ENCODE data around the gene CIZ1. TPM values are rescaled to one million over a fixed set of nuclear protein-coding genes. Genes with fewer than 3 reads are reported as not detected.

CIZ1 gene
- total RNA-seq, 2 donors from 2014 or later = 128 to 134 TPM

DNA sequence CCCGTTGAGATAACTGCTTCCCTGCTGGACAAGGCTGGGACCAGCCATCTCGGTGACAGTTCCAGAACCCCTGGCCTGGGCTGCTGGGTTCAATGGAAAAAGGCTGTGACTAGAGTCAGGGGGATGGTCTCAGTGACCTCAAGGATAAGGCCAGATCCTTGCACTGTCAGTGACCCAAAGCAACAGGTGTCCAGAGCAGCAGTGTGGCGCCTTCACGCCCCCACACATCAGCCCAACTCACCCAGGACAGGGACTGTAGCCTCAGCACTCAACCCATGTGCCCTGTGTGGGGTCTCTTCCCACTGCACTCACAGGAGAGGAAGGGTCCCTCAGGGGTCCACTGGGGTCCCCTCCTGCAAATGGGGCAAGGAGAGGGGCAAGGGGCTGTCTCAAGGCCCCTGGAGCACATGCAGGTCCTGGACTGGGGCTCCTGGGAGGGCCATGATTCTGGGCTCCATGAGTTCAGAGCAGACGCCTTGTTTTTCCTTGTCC lies 42.8 kb downstream of the CIZ1 start:
- no peak overlapping the region for H3K27ac Mint-ChIP-seq
- peaks cover 13% of the 10 kb centered on the region for H3K4me1 Mint-ChIP-seq
- H3K9me3 ChIP-seq (ENCODE audit: control insufficient read depth, low read length, poor library complexity, severe bottlenecking) = no peaks in the 10 kb centered on the region
- no peaks in the 10 kb centered on the region for H3K27me3 Mint-ChIP-seq
- H3K36me3 Mint-ChIP-seq (ENCODE audit: low read depth) = no peaks in the 10 kb centered on the region
- ATAC-seq (no peak), DNase-seq (no peak)
- no peak overlapping the region for H3K4me3 Mint-ChIP-seq

DNA sequence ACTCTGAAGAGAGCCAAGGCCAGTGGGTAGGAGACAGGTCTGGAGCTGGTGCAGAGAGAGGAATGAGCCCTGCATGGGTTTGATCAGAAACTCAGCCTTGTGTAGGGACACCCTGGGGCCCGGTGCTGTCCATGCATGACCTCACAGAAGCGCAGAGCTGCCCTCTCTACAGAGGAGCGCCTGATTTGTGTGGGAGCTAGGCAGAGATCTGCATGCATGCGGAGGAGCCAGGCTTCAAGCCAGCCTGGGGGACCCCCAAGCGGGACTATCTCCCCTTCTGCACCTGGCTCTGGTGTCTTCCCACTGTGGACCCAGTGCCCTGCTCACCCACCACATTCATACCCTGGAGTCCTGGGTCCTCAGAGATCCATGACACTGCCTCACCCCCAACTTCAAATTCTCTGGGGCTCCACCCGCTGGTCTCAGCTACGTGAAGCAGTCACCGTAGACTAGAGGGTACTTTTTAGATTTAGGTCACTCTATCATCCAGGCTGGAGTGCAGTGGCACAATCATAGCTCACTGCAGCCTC lies 44.7 kb downstream of the CIZ1 start:
- Mint-ChIP-seq H3K36me3 (ENCODE audit: low read depth) (no peaks in the 10 kb centered on the region), H3K27ac (no peak overlapping the region), H3K4me1 (peaks cover 21% of the 10 kb centered on the region), H3K27me3 (no peaks in the 10 kb centered on the region), H3K4me3 (no peak overlapping the region)
- no peak for DNase-seq
- no peak for ATAC-seq
- no peaks in the 10 kb centered on the region for H3K9me3 ChIP-seq (ENCODE audit: control insufficient read depth, low read length, poor library complexity, severe bottlenecking)

DNA sequence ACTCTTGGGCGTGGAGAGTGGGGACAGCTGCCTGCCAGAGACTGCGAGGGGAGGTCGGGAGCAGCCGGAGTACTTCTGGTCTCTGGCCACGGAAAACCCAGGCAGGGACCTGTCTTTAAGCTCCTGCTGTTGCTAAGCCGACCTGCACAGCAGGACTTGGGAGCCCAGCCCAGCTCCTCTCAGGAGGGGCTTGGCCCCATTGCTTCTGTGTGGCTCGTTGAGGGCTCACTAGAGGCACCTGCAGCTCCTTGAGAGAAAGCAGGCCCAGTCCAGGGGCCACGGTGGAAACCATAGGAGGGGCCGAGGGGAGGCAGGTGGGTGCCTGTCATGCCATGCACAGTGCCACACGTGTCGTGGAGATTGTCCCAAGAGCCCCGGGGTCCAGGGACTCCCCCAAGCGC lies 45.4 kb downstream of the CIZ1 start:
- no peaks in the 10 kb centered on the region for H3K9me3 ChIP-seq (ENCODE audit: control insufficient read depth, low read length, poor library complexity, severe bottlenecking)
- H3K27ac Mint-ChIP-seq = no peak overlapping the region
- ATAC-seq (no peak), DNase-seq (no peak)
- H3K4me1 Mint-ChIP-seq = peaks cover 20% of the 10 kb centered on the region
- no peaks in the 10 kb centered on the region for H3K27me3 Mint-ChIP-seq
- H3K4me3 Mint-ChIP-seq = no peak overlapping the region
- no peaks in the 10 kb centered on the region for H3K36me3 Mint-ChIP-seq (ENCODE audit: low read depth)

DNA sequence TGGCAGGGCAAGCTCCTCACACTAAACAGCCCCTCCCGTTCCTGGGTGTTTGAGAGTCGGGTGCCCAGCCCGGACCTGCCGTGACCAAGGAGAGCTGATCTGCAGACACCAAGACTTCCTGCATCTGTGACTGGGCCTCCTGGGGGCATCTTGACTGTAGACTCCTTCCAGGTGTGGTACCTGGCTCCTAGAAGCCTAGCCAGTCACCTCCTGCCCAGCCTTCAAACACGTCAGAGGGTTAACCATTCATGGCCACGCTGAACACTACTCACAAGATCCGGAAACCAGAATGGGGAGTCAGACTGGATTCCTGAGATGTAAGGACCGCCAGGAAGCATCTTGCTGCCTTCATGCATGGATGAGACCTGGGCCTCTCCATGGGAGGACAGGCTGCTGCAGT lies 45.8 kb downstream of the CIZ1 start:
- no peak overlapping the region for H3K27ac Mint-ChIP-seq
- H3K36me3 Mint-ChIP-seq (ENCODE audit: low read depth) = no peaks in the 10 kb centered on the region

DNA sequence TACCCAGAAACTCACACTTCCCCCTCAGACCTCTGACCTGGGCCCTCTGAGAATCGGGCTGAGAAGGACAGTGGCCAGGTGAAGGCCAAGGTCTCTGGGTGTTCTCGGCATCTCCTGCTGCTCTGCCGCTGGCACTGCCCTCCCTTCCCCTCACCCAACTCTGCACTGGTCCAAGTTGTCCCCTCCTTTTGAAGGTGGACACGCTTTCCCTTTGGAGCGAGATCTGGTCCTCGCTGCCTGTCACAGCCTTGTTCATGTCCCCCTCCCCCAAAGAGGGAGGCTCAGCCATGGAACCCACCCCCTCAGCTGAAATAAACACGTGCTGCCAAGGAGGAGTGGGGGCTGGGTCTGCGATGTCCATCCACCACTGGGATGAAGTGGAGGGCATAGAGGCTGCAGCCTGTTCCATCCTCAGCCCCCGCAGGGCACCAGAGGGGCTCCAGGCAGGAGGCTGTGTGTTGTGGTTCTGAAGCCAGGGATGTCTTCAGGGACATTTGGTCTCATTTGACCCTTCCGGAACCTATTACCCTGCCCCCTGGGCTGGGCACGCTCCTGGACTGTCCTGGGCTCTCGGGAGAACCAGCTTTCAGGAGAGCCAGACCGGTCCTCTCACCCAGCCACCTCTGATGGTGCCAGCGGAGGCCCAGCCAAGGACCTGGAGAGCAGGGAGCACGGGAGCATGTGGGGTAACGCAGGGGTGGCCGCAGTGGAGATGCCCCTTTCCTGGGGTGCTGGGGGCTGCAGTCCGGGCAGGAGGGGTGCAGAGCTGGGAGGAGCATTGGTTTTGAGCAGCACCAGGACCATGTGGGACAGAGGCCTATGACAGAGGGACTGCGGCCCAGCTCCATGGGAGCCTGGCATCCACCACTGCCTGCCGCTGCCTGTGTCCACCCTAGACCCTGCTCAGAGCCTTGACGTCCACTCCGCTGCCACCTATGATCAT lies 46.9 kb downstream of the CIZ1 start:
- Mint-ChIP-seq H3K4me1 (peaks cover 11% of the 10 kb centered on the region), H3K36me3 (ENCODE audit: low read depth) (no peaks in the 10 kb centered on the region), H3K4me3 (no peak overlapping the region), H3K27ac (no peak overlapping the region), H3K27me3 (no peaks in the 10 kb centered on the region)
- DNase-seq = no peak
- no peak for ATAC-seq
- H3K9me3 ChIP-seq (ENCODE audit: control insufficient read depth, low read length, poor library complexity, severe bottlenecking) = no peaks in the 10 kb centered on the region

More for the DNA sequence above, 45.8 kb downstream of the CIZ1 start:
- Mint-ChIP-seq H3K4me1 (peaks cover 16% of the 10 kb centered on the region), H3K27me3 (no peaks in the 10 kb centered on the region), H3K4me3 (no peak overlapping the region)
- no peak for DNase-seq
- ATAC-seq = no peak
- no peaks in the 10 kb centered on the region for H3K9me3 ChIP-seq (ENCODE audit: control insufficient read depth, low read length, poor library complexity, severe bottlenecking)

DNA sequence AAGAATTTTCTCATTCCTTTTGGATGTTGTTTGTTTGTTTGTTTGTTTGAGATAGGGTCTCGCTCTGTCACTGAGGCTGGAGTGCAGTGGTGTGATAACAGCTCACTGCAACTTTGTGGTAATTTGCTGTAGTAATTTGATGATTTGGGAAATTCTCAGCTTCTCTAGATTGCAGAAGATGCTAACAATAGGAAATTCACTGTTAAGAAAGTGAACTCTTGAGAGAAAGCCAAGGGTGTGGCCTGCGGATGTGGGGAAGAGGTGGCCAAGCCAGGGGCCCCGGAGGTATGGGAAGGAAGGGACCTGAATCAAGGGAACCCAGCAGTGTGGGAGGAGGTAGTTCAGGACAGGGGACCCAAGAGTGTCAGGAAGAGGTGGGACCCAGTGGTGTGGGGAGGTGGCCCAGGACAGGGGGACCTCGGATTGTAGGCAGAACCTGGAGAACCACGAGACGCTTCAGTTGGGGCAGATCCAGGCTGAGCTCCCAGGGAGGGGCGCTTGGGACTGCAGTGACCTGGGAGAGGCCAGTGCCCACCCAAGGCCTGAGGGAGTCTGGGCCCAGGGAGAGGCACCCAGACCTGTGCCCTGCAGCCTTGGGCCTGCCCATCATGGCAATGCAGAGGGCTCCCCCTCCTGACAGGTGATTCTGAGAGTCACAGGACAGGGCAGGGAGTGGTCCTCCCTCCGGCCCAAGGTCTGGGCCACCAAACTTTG lies 47.7 kb downstream of the CIZ1 start:
- H3K4me3 Mint-ChIP-seq = peak overlapping the region; percentile 68
- DNase-seq = no peak
- no peak for ATAC-seq
- H3K27ac Mint-ChIP-seq = no peak overlapping the region
- peaks cover 10% of the 10 kb centered on the region for H3K4me1 Mint-ChIP-seq
- H3K36me3 Mint-ChIP-seq (ENCODE audit: low read depth) = no peaks in the 10 kb centered on the region
- no peaks in the 10 kb centered on the region for H3K27me3 Mint-ChIP-seq
- H3K9me3 ChIP-seq (ENCODE audit: control insufficient read depth, low read length, poor library complexity, severe bottlenecking) = no peaks in the 10 kb centered on the region

DNA sequence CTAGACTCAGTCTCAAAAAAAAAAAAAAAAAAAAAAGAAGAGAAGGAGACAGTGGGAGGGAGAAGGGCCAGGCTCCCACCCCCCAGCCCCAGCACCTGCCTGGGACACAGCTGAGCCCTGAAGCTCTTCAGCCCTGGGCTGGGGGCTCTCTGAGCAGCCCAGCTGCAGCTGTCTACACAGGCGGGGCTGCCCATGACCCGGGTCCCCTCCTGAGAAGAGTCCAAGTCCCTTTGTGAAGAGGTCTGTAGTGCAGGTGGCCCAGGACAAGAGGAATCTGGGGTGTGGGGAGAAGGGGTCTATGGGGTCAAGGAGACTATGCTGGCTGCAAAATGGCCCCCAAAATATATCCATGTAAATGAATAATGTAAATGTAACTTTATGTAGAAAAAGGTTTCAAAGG lies 48.8 kb downstream of the CIZ1 start:
- no peak overlapping the region for H3K4me3 Mint-ChIP-seq
- no peak for ATAC-seq

DNA sequence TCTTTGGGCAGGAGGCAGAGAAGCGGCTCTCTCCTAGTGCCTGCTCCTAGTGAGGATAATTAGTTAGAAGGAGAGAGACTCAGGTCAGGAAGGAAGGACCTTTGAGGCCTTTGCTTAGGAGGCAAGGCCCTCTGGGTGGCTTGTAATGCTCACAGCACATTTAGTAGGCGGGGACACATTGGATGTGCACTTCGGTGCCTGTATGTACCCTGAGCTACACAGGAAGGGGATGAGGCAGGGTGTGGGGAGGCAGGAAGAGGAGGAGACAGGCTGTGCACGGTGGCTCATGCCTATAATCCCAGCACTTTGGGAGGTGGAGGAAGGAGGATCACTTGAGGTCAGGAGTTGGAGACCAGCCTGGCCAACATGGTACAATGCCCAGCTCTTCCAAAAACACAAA lies 49.3 kb downstream of the CIZ1 start:
- Mint-ChIP-seq H3K4me1 (peaks cover 10% of the 10 kb centered on the region), H3K36me3 (ENCODE audit: low read depth) (no peaks in the 10 kb centered on the region), H3K4me3 (peak overlapping the region; percentile 61), H3K27ac (peak overlapping the region; percentile 30), H3K27me3 (no peaks in the 10 kb centered on the region)
- no peak for DNase-seq
- no peaks in the 10 kb centered on the region for H3K9me3 ChIP-seq (ENCODE audit: control insufficient read depth, low read length, poor library complexity, severe bottlenecking)
- peak; percentile 46 for ATAC-seq

More for the DNA sequence above, 48.8 kb downstream of the CIZ1 start:
- peak overlapping the region; percentile 30 for H3K27ac Mint-ChIP-seq
- no peak for DNase-seq
- H3K9me3 ChIP-seq (ENCODE audit: control insufficient read depth, low read length, poor library complexity, severe bottlenecking) = no peaks in the 10 kb centered on the region
- H3K27me3 Mint-ChIP-seq = no peaks in the 10 kb centered on the region
- peaks cover 10% of the 10 kb centered on the region for H3K4me1 Mint-ChIP-seq
- H3K36me3 Mint-ChIP-seq (ENCODE audit: low read depth) = no peaks in the 10 kb centered on the region

DNA sequence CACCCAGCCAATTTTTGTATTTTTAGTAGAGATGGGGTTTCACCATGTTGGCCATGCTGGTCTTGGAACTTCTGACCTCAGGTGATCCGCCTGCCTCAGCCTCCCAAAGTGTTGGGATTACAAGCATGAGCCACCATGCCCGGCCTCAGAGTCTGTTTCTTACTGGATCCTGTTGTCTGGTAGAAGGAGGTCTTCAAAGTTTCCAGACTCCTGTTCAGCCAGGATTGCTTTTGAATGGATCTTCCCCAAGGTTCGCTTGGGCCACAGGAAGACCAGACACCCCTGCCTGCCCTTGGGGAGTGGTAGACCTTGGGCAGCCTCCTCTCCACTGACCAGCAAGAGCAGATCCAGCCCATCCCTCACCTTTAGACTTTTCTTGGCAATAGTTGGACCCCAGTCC lies 49.8 kb downstream of the CIZ1 start:
- Mint-ChIP-seq H3K27ac (peak overlapping the region; percentile 30), H3K4me1 (peaks cover 12% of the 10 kb centered on the region), H3K36me3 (ENCODE audit: low read depth) (no peaks in the 10 kb centered on the region), H3K4me3 (no peak overlapping the region), H3K27me3 (no peaks in the 10 kb centered on the region)
- DNase-seq (no peak), ATAC-seq (no peak)
- no peaks in the 10 kb centered on the region for H3K9me3 ChIP-seq (ENCODE audit: control insufficient read depth, low read length, poor library complexity, severe bottlenecking)

DNA sequence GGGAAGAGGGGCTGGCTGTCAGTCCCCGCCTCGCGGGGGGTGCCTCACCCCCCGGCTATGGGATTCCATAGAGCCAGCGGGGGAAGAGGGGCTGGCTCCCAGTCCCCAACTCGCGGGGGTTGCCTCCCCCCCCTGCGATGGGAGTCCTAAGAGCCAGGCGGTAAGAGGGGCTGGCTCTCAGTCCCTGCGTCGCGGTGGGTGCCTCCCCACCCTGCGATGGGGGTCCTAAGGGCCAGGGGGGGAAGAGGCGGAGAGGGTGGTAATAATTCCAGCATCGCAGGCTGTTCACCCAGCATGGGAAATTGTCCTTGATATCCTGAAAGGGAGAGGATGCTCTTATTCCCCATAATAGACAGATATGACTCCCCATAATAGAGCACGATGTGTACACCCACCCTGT lies 51.8 kb downstream of the CIZ1 start:
- DNase-seq (no peak), ATAC-seq (no peak)
- peaks cover 20% of the 10 kb centered on the region for H3K4me1 Mint-ChIP-seq
- H3K4me3 Mint-ChIP-seq = no peak overlapping the region
- no peaks in the 10 kb centered on the region for H3K27me3 Mint-ChIP-seq
- no peak overlapping the region for H3K27ac Mint-ChIP-seq
- no peaks in the 10 kb centered on the region for H3K9me3 ChIP-seq (ENCODE audit: control insufficient read depth, low read length, poor library complexity, severe bottlenecking)
- no peaks in the 10 kb centered on the region for H3K36me3 Mint-ChIP-seq (ENCODE audit: low read depth)

DNA sequence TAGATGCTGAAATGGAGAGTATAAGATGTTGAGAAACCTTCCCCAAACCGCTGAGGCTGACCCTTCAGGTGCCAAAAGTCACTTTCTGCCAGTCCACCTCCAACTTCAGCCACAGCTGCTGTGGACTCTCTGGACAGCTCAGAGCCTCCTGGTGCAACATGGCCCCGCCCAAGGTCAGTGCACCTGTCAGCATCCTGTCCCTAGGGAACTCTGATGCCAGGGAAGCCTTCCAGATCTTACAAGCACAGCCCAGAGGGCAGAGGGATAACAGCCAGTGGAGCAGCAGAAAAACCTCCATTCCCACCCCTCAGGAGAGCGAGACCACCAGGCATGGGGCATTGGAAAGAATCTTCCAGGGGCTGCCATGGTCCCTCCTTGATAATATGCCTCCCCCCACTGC lies 53.4 kb downstream of the CIZ1 start:
- Mint-ChIP-seq H3K4me3 (no peak overlapping the region), H3K27ac (no peak overlapping the region), H3K36me3 (ENCODE audit: low read depth) (no peaks in the 10 kb centered on the region), H3K4me1 (peaks cover 15% of the 10 kb centered on the region), H3K27me3 (peaks cover 5% of the 10 kb centered on the region)
- ATAC-seq (no peak), DNase-seq (no peak)
- H3K9me3 ChIP-seq (ENCODE audit: control insufficient read depth, low read length, poor library complexity, severe bottlenecking) = no peaks in the 10 kb centered on the region

DNA sequence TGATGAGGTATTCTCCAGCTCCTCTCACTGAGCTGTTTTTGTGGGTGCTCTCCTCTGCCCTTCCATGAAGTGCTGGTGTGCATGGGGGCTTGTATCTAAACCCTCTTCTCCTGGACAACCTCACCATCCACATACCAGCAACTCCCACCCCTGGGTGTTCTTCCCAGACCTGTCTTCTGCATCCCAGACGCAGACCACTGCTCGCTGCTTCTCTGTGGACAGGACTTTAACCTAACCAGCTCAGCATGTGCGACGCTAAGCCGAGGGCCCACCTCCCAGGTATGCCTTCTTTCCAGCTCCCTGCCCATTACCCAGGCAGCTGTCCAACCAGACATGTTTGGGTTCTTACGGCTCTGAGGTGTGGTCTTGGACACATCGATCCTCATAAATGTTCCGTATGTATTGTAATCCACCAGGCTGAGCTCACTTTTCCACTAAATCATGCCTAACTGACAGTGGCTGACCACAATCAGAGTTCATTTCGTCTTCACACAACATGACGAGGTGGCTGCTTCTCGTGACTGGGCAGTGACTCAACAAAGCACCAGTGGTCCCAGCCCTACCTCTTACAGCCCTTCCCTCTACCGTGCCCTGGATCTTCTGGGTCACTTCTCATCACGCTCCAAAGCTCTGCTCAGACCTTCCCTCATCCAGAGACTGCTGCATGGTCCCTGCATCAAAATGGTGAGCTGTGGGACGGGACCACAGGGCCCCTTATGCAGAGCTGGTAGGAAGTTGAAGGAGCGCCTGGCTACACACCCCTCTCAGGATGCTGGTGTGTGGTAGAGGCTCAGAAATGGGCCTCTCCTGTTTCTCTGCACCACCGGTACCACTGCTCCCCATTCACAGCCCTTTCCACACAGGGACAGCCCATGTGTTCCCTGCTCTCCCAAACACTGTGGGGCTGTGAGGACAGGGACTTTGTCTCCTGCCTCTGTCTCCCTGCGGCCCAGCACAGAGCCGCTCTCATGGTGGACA lies 54.3 kb downstream of the CIZ1 start:
- ATAC-seq (no peak), DNase-seq (no peak)
- Mint-ChIP-seq H3K36me3 (ENCODE audit: low read depth) (no peaks in the 10 kb centered on the region), H3K4me3 (peak overlapping the region; percentile 21), H3K27ac (no peak overlapping the region), H3K27me3 (peaks cover 7% of the 10 kb centered on the region), H3K4me1 (peaks cover 14% of the 10 kb centered on the region)
- no peaks in the 10 kb centered on the region for H3K9me3 ChIP-seq (ENCODE audit: control insufficient read depth, low read length, poor library complexity, severe bottlenecking)

Data from T-helper 17 cell (primary cell).